Epidermal melanocyte (primary cell): ENCODE data around the gene CEP97.
"Not testable (repeated sequence)": the region's sequence is repeated elsewhere in the genome, so short reads cannot be mapped to it uniquely, and the experiment has no call there.

Experiments
- DNase-seq: peaks from one replicate; pipeline ENCODE4 v3.0.0; 2011; ENCODE audit warnings: low spot score; ENCODE audit not compliant: insufficient read length

Gene CEP97, protein sequence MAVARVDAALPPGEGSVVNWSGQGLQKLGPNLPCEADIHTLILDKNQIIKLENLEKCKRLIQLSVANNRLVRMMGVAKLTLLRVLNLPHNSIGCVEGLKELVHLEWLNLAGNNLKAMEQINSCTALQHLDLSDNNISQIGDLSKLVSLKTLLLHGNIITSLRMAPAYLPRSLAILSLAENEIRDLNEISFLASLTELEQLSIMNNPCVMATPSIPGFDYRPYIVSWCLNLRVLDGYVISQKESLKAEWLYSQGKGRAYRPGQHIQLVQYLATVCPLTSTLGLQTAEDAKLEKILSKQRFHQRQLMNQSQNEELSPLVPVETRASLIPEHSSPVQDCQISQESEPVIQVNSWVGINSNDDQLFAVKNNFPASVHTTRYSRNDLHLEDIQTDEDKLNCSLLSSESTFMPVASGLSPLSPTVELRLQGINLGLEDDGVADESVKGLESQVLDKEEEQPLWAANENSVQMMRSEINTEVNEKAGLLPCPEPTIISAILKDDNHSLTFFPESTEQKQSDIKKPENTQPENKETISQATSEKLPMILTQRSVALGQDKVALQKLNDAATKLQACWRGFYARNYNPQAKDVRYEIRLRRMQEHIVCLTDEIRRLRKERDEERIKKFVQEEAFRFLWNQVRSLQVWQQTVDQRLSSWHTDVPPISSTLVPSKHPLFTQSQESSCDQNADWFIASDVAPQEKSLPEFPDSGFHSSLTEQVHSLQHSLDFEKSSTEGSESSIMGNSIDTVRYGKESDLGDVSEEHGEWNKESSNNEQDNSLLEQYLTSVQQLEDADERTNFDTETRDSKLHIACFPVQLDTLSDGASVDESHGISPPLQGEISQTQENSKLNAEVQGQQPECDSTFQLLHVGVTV

DNA sequence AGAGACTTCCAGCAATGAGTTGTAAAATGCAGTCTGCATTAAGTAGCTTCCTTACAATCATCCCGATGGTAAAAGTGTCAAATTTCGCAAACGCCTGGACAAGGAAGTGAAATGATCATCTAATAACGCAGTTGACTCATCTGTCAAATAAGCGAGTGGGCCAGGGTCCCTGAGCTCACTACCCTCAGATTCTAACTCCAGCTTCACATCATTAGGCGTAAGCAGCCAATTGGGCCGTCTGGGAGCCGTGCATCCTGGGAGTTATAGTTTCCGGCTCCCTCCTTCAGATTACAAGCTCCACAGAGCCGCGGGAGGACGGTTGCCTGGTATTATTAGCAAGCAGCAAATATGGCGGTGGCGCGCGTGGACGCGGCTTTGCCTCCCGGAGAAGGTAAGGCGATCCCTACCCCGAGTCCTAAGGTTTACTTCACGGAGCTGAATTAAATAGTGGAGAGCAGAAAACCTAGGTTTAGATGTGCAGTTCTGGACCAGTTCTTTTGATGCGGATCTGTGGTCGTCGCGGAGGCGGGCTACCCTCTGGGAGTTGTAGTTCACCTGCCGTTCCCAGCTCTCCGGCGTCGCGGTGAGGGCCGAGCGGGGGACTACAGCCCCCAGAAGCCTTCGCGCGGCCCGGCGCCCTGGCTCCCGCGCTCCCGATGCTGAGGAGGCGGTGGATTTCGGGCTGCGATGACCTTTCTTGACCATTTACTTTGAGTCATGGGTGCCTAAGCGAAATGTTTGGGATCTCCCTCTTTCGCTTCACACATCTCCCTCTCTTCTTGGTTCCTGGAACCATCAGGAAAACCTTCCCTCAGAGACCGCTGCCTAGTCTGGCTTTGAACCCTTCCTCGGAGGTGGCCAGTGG lies at the start of gene CEP97:
Gene CEP97 (plus strand): TSS at position 286 of the 865 bp plus-strand sequence. CDS start 63 bp downstream, at position 349.
- peak; percentile 36 for DNase-seq

DNA sequence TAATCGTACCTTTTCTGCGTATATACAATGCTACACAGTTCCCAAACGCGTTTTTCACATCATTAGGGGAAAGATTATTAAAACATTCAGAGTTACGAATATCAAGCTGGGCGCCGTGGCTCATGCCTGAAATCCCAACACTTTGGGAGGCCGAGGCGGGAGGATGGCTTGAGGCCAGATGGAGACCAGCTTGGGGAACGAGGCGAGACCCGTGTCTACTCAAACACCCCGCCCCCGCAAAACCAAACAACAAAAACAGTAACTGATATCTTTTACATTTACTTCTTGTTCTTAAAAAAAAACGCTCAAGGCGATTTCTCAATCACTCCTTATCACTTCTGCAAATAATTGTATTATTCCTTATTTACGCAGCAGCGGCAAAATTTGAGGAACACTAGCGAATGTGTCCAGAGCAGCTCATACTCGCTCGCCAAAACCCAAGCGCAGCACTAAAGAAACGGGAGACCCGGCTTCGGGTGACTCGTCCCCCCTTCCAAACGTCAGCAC lies 48.7 kb upstream of the CEP97 start:
- no peak for DNase-seq

DNA sequence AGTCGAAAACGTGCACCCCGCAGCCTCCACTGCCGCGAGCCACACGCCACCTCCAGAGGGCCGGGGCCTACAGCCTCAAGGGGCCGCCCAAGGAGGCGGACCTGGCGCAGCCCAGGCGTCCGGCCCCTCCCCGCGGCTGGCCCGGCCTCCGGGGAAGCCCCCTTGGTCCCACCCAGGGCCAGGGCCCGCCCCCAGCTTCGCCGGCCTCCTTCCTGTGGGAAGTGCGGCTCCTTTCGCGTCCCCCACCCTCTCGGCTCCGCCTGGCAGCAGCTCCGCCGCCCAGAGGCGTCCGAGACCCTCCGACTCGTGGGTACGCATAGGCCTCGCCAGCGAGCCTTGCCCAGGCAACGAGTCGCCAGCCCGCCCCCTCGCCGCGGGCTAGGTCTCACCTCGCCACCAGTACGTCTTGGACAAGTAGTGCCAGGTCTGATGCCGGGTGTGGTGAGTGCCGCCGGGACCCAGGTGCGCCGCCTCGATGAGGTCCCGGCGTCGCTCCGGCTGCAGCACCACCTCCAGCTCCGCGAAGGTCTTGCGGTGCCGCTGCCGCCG lies 48.1 kb upstream of the CEP97 start:
- peak; percentile 75 for DNase-seq

DNA sequence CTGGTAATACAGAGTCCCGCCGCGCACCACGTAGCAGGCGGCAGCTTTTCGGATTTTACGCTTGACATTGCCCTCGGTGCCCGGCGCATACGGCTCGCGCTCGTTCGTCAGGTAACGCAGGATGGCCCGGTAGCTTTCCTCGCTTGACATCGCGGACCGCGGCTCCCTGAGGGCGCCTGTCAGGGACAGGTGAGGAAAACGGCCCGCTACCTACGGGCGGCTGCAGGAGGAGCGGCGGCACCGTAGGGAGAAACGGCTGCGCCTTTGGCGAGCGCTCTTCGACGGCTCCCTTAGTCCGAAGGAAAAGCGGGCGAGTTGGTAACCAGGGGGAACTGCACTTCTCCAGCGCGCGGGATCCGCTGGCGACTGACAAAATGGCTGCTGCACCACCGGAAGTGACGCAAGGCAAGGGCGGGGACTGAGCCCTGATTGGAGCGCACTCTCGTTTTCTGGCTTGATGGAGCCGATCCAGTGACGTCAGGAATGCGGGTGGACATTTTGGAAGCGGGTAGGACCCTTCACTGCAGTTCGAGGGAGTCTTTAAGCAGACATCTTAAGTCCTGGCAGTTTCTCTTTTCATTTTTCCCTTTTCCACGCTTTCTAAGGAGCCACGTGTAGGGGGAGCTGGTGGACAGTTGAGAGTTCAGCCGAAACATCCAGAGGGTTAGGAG lies 47.5 kb upstream of the CEP97 start, which contains the start of gene ZBTB11:
Gene ZBTB11 (minus strand): TSS at position 368 of the 671 bp plus-strand sequence. CDS start 218 bp downstream, at position 150.
- DNase-seq, result peak; percentile 97

DNA sequence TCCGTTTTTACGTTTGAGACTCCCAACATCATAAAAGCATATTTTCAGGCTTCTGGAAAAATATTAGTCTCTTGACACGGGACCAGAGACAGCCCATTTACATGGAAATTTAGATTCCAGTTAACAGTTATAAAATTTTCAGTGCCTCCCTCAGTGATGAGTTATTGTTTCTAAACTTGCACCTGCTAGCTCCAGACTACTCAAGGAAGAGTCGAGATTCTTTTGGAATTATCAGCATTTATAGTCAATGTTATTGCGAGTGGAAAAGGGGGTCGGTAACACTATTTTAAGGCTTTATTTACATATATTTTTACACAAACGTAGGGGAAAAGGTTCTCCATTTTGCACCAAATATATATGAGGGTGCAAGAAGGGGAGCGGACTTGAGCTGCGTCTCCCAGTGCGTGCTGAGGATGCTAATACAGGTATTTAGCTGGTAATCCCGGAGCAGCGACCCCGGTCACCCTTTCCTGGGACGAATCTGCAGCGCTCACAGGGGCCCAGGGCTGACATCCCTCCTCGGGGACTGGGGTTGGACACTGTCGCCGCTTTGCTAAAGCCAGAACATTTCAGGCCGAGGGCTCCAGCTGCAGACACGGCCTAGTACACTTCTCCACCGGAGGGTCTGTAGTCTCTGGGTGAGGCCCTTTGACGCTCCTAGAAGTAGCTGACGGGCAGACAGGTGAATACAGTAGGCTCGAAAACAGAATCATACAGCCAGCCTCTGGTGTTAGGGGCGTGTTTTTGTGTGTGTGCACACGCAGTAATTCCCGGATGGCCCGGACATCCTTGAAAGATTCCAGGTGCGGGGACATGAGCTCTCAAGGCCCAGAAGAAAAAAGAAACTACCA lies 46.8 kb upstream of the CEP97 start:
- no peak for DNase-seq

DNA sequence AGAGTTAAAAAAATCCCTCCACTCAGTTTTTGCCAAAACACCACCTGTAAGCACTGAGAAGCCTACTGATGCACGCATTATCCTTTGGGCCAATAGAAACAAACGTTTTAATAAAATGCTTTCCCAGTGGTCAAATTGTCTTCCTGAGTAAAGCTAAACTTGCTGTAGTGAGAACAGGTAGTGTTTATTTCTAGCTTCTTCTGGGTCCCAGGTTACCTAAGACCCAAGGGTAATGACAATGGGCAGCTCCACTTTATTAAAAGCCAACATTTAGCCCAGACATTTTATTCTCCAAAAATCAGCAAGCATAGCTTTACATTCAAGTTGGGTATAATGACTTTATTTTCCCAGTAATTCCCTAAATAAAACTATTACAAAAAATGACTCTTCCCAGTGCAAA lies 45.6 kb upstream of the CEP97 start:
- not testable (repeated sequence) for DNase-seq

DNA sequence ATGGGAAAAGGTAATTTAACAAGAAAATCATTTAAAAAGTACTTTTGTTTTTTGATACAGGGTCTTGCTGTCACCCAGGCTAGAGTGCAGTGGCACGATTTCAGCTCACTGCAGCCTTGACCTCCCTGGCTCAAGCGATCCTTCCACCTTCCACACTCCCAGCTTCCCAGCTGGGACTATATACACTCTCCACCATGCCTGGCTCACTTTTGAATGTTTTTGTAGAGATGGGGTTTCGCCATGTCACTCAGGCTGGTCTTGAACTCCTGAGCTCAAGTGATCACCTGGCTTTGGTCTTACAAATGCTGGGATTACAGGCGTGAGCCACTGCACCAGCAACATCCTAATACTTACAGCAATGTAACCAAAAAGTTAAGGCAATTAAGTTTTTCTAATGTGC lies 43.9 kb upstream of the CEP97 start:
- DNase-seq, result no peak

DNA sequence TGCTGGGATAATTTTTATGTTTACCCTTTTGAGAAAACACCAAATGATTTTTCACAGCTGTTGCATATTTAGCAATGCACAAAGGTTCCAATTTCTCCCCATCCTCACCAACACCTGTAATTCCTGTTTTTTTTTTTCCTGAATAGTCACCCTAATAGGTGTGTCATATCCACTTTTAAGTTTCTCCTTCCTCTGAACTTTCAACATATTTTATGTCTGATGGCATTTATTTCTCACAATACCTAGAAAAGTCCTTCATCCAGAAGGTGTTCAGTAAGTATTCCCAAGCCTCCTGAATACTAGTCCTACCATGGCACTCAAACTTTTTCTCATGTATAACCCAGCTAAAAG lies 39.4 kb upstream of the CEP97 start:
- DNase-seq, result no peak

DNA sequence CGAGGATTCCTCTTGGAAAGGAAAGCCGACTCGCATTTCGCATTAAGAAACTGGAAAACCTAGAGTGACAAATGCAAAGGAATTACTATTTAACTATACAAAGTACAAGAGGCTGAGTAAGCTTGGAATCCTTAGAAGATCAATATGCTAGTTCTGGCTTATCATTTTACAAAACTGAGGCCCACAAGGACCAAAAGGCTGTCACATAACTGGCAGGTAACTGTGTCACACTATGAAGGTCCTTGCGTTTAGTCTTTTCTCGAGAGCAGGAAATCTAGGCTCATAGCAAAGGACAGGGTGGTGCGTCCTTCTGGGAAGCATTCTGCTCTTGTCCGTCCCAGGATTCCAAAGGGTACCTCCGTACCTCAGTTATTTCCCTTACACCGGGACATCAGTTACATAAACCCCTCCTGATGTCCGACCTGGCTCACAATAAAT lies 38.5 kb upstream of the CEP97 start:
- no peak for DNase-seq

DNA sequence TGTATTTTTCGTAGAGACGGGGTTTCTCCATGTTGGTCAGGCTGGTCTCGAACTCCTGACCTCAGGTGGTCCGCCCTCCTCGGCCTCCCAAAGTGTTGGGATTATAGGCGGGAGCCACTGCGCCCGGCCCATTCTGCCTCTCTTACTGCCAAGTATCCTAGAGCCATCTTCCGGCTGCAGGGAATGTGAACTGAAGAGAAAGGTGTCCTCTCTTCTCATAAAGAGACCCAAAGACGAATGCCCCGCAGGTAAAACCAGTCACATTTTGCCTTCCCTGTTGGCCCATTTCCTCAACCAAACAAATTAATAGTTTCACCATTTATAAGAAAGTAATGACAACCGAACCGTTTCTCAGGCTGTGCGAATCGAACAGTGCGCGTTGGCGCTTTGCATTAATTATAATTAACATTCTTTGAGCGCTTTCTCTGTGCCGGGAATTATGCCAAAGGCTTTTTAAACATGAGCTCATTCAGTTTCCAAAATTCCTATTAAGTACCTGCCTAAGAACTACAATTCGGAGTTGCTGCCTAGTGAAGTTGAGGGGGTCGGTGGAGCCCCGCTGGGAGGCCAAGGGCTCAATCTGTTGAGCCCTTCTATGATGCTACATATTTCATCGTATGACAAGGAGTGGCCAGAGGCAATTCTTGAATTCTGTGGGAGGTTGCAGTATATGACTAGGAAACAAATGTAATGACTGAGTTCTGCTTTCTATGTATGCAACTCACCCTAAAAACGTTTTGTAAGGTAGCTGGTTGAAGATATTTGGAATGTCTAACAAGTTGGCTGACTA lies 37.1 kb upstream of the CEP97 start:
- DNase-seq, result no peak

DNA sequence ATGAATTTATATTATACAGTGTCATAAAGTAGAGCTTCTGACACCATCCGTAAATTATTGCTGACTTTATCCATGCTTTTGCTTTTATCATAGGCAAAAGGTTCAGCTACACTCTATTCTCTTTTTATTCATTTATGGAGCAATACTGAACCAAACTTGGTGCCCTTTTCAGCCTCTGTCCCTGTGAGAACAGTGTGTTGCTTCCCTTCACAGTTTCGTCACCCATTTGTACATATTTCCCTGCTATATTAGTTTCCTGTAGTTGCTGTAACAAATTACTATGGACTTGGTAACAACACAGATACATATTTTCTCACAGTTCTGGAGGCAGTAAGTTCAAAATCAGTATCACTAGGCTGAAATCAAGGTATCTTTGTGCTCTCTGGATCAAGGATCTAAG lies 35.1 kb upstream of the CEP97 start:
- no peak for DNase-seq

DNA sequence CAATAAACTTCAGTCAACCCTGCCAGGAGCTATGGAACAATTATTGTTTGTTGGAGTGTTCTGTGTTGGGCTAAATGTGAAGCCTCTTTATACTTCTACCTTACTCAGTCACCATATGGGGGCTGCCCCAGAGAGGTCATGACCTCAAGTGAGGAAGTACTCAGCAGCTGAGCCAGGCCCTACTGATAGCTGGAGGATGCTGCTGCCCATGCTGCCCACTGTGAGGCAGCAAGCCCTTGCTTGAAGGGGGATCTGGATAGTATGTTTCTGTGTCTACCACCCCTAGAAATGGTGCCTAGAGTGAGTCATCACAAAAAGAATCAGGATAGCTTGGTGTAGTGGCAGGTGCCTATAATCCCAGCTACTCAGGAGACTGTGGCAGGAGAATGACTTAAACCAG lies 33.4 kb upstream of the CEP97 start:
- no peak for DNase-seq

DNA sequence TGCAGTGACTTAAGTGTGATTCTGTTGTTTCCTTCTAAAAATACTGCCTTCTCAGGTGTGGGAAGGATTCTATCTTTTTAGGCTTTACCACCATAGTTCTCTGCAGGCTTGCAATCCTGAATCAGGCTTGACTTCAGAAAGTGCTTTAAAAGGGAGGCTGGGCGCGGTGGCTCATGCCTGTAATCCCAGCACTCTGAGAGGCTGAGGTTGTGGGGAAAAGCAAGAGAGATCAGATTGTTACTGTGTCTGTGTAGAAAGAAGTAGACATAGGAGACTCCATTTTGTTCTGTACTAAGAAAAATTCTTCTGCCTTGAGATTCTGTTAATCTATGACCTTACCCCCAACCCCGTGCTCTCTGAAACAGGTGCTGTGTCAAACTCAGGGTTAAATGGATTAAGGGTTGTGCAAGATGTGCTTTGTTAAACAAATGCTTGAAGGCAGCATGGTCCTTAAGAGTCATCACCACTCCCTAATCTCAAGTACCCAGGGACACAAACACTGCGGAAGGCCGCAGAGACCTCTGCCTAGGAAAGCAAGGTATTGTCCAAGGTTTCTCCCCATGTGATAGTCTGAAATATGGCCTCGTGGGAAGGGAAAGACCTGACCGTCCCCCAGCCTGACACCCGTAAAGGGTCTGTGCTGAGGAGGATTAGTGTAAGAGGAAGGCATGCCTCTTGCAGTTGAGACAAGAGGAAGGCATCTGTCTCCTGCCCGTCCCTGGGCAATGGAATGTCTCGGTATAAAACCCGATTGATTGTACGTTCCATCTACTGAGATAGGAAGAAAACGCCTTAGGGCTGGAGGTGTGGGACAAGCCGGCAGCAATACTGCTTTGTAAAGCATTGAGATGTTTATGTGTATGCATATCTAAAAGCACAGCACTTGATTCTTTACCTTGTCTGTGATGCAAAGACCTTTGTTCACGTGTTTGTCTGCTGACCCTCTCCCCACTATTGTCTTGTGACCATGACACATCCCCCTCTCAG lies 32.4 kb upstream of the CEP97 start:
- not testable (repeated sequence) for DNase-seq

DNA sequence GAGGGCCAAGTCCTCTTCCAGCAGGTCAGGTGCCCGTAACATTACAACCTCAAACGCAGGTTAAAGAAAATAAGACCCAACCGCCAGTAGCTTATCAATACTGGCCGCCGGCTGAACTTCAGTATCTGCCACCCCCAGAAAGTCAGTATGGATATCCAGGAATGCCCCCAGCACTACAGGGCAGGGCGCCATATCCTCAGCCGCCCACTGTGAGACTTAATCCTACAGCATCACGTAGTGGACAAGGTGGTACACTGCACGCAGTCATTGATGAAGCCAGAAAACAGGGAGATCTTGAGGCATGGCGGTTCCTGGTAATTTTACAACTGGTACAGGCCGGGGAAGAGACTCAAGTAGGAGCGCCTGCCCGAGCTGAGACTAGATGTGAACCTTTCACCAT lies 30.9 kb upstream of the CEP97 start:
- DNase-seq, result not testable (repeated sequence)

DNA sequence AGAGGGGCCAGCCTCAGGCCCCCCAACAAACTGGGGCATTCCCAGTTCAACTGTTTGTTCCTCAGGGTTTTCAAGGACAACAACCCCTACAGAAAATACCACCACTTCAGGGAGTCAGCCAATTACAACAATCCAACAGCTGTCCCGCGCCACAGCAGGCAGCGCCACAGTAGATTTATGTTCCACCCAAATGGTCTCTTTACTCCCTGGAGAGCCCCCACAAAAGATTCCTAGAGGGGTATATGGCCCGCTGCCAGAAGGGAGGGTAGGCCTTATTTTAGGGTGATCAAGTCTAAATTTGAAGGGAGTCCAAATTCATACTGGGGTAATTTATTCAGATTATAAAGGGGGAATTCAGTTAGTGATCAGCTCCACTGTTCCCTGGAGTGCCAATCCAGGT lies 29.6 kb upstream of the CEP97 start:
- not testable (repeated sequence) for DNase-seq

DNA sequence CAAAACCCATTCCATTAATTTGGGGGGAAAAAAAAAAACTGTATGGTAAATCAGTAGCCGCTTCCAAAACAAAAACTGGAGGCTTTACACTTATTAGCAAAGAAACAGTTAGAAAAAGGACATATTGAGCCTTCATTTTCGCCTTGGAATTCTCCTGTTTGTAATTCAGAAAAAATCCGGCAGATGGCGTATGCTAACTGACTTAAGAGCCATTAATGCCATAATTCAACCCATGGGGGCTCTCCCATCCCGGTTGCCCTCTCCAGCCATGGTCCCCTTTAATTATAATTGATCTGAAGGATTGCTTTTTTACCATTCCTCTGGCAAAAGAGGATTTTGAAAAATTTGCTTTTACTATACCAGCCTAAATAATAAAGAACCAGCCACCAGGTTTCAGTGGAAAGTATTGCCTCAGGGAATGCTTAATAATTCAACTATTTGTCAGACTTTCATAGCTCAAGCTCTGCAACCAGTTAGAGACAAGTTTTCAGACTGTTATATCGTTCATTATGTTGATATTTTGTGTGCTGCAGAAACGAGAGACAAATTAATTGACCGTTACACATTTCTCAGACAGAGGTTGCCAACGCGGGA lies 28.5 kb upstream of the CEP97 start:
- DNase-seq, result no peak
